Panc1 (cell line): ENCODE results near the gene SLC39A2. TPM values are rescaled to one million over a fixed set of nuclear protein-coding genes. Genes with fewer than 3 reads are reported as not detected.

Source experiments
- ATAC-seq: fragments of 200-7000 bp; cut with Tn5 transposase; 2 replicates; pipeline ENCODE4 v1.9.1; 2020; ENCODE audit warnings: mild to moderate bottlenecking, moderate library complexity
- BruUV-seq: library from RNA; stranded (reverse); fragments of 400-500 nt; replicated peaks from 2 replicates; lab custom pipeline; 2021; lab: Mats Ljungman, UMichigan
- CTCF ChIA-PET: fragments of 300-600 bp; sonication (Branson Sonifier 250); formaldehyde crosslinking; loops from one replicate; lab custom pipeline; 2022; ENCODE audit warnings: antibody characterized with exemption; lab: Charles Lee
- POLR2A ChIA-PET: fragments of 300-600 bp; sonication (Branson Sonifier 250); formaldehyde crosslinking; loops from one replicate; lab custom pipeline; 2022; ENCODE audit warnings: antibody characterized with exemption; lab: Charles Lee
- DNase-seq: peaks from one replicate; pipeline ENCODE4 v3.0.0-alpha.2; 2010; ENCODE audit warnings: low read depth, low spot score
- H3K27ac ChIP-seq: 2 replicates; pipeline ENCODE4 v1.5.1; 2011; ENCODE audit warnings: mild to moderate bottlenecking, low read length, inconsistent platforms
- H3K27me3 ChIP-seq: fragments of 200-500 bp; sonication (Bioruptor generic); 2 replicates; pipeline ENCODE4 v1.6.0; 2014; ENCODE audit warnings: low read length, inconsistent platforms; ENCODE audit not compliant: control insufficient read depth, insufficient read depth
- H3K36me3 ChIP-seq: fragments of 200-500 bp; sonication (Bioruptor generic); 2 replicates; pipeline ENCODE4 v1.5.1; 2014; ENCODE audit warnings: inconsistent platforms, mild to moderate bottlenecking, low read length, moderate library complexity; ENCODE audit not compliant: control insufficient read depth, insufficient read depth
- H3K4me1 ChIP-seq: 2 replicates; pipeline ENCODE4 v1.5.1; 2011; ENCODE audit warnings: inconsistent platforms, mild to moderate bottlenecking, low read length, moderate library complexity; ENCODE audit not compliant: control insufficient read depth, insufficient read depth
- H3K4me3 ChIP-seq, 2 experiments: 2 replicates each; pipeline ENCODE4 v1.5.1; 2011 to 2012; ENCODE audit warnings: low read depth in 2 of 2, low read length in 2 of 2, mild to moderate bottlenecking in 2 of 2, inconsistent platforms in 1 of 2, moderate library complexity in 1 of 2
- H3K9me3 ChIP-seq: fragments of 200-500 bp; sonication (Bioruptor generic); 2 replicates; pipeline ENCODE4 v1.5.1; 2014; ENCODE audit warnings: low read depth, mild to moderate bottlenecking, inconsistent platforms, low read length, moderate library complexity; ENCODE audit not compliant: control insufficient read depth, insufficient read depth
- CTCF ChIP-seq: fragments of 450-650 bp; IDR thresholded peaks from 2 replicates; pipeline ENCODE4 v1.5.1; 2017; ENCODE audit warnings: mild to moderate bottlenecking
- POLR2AphosphoS5 ChIP-seq: IDR thresholded peaks from 2 replicates; pipeline ENCODE4 v1.6.1; 2012; ENCODE audit warnings: mild to moderate bottlenecking, low read depth, low read length, moderate library complexity
- SIN3A ChIP-seq: IDR thresholded peaks from 2 replicates; pipeline ENCODE4 v1.6.1; 2012; ENCODE audit warnings: low read depth, mild to moderate bottlenecking, low read length, moderate library complexity, borderline replicate concordance; ENCODE audit not compliant: insufficient read depth
- TCF7L2 ChIP-seq: IDR thresholded peaks from 2 replicates; pipeline ENCODE4 v1.6.1; 2011; ENCODE audit warnings: mild to moderate bottlenecking, low read depth, low read length, inconsistent platforms
- in situ Hi-C: cut with HindIII; loops from 2 replicates; pipeline ENCODE4 v1.10.0; 2016; ENCODE audit warnings: low sequenced_read_pairs, low pct_unique_long_range_greater_than_20kb
- intact Hi-C: fragments of 100-400 bp; cut with micrococcal nuclease; formaldehyde crosslinking; loops from one replicate; pipeline ENCODE4 v1.10.0; 2022; ENCODE audit not compliant: unreplicated experiment
- total RNA-seq: library from RNA; stranded (reverse); gene quantifications from one replicate; pipeline ENCODE4 v1.2.1, GENCODE V29; 2021; ENCODE audit not compliant: unreplicated experiment
- TF ChIP-seq, protein P1 (sequence below), 2 experiments: IDR thresholded peaks; 2 replicates each; pipeline ENCODE4 v1.6.1; 2011 to 2012; ENCODE audit warnings: low read depth in 2 of 2, control low read depth in 1 of 2, low read length in 1 of 2, mild to moderate bottlenecking in 1 of 2, moderate library complexity in 1 of 2; ENCODE audit not compliant: insufficient read depth in 1 of 2

Gene SLC39A2
- total RNA-seq, 1 experiment from 2014 or later = not detected

- no peak overlapping the region for H3K4me3 ChIP-seq
- CTCF ChIA-PET = interaction anchor here (0.6 kb wide), 1 partner anchor 54 kb away, joined by 4 read pairs; no protein-coding TSS in a partner anchor
- H3K27me3 ChIP-seq = peaks cover 2% of the 10 kb centered on the region; the same call in 1 of the 2 replicates
- H3K4me1 ChIP-seq = no peaks in the 10 kb centered on the region; the same call in 1 of the 2 replicates
- intact Hi-C loops = no loop called here
- in situ Hi-C loops = no loop called here
- POLR2A ChIA-PET = no interaction called here
- TF ChIP-seq TCF7L2 = no peak
- TF ChIP-seq, protein P1, sequence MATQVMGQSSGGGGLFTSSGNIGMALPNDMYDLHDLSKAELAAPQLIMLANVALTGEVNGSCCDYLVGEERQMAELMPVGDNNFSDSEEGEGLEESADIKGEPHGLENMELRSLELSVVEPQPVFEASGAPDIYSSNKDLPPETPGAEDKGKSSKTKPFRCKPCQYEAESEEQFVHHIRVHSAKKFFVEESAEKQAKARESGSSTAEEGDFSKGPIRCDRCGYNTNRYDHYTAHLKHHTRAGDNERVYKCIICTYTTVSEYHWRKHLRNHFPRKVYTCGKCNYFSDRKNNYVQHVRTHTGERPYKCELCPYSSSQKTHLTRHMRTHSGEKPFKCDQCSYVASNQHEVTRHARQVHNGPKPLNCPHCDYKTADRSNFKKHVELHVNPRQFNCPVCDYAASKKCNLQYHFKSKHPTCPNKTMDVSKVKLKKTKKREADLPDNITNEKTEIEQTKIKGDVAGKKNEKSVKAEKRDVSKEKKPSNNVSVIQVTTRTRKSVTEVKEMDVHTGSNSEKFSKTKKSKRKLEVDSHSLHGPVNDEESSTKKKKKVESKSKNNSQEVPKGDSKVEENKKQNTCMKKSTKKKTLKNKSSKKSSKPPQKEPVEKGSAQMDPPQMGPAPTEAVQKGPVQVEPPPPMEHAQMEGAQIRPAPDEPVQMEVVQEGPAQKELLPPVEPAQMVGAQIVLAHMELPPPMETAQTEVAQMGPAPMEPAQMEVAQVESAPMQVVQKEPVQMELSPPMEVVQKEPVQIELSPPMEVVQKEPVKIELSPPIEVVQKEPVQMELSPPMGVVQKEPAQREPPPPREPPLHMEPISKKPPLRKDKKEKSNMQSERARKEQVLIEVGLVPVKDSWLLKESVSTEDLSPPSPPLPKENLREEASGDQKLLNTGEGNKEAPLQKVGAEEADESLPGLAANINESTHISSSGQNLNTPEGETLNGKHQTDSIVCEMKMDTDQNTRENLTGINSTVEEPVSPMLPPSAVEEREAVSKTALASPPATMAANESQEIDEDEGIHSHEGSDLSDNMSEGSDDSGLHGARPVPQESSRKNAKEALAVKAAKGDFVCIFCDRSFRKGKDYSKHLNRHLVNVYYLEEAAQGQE (IDR thresholded peaks at IDR 0.05; ENCODE audit: insufficient read depth in 1 of 2, low read depth in 2 of 2, low read length in 1 of 2) = no peak
- TF ChIP-seq SIN3A = no peak
- TF ChIP-seq CTCF = no peak
- TF ChIP-seq POLR2AphosphoS5 = no peak
- DNase-seq (no peak), ATAC-seq (no peak)
- no peaks in the 10 kb centered on the region for H3K9me3 ChIP-seq
- no peak overlapping the region for H3K27ac ChIP-seq
- no peaks in the 10 kb centered on the region for H3K36me3 ChIP-seq
- no TSS peak for BruUV-seq
These were observed 24.1 kb downstream of the SLC39A2 start for GRCh38 chr14:21023174-21023573.

DNA sequence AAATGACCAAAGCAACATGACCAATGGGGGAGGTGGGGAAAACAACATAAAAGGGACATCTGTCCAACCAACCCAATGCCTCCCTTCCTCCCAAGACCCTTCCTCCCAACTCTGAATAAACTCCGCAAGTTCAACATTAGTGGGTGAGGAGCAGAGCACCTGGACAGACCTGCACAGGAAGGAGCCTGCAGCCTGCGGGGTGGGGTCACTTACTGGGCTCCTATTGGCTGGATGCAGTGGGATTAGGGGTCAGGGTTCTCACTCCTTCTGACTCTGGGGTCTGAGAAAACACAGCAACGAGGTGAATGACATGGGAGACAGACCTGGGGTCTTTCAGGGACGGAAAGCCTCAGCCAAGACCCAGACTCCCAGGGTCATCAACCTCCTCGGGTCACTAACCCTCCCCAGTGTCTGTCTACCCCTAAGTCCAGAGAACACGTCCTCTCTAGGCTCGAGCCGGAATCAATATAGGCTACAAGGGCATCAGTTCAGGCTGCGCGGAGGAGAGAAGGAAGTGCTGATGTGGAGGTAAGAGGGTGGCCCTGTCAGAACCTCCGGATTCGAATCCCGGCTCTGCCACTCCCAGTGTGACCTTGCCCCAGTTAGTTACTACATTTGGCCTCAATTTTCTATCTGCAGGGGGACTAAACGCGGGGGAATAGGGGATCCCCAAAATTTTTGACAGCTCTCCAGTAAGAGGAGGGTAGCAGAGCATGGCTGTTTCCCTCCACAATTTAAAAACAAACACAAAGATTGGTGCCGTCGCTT, 24.9 kb downstream of the SLC39A2 start:
- ChIA-PET POLR2A (no interaction called here), CTCF (no interaction called here)
- in situ Hi-C loops (no loop called here), intact Hi-C loops (no loop called here)
- DNase-seq (no peak), ATAC-seq (peak; percentile 53; the same call in 1 of the 2 replicates)
- H3K4me3 ChIP-seq = no peak overlapping the region; a peak in 1 of 4 replicates
- BruUV-seq = no TSS peak
- no peaks in the 10 kb centered on the region for H3K9me3 ChIP-seq
- peaks cover 2% of the 10 kb centered on the region; the same call in 1 of the 2 replicates for H3K27me3 ChIP-seq
- H3K36me3 ChIP-seq = no peaks in the 10 kb centered on the region
- no peak for TF ChIP-seq TCF7L2
- TF ChIP-seq CTCF = no peak
- TF ChIP-seq, protein P1 (IDR thresholded peaks at IDR 0.05; ENCODE audit: insufficient read depth in 1 of 2, low read depth in 2 of 2, low read length in 1 of 2) = no peak
- no peak for TF ChIP-seq SIN3A
- no peak for TF ChIP-seq POLR2AphosphoS5
- H3K4me1 ChIP-seq = no peaks in the 10 kb centered on the region; the same call in 1 of the 2 replicates
- H3K27ac ChIP-seq = no peak overlapping the region
